ENCODE measurements around the gene DDO.
"Not testable (repeated sequence)": the region's sequence is repeated elsewhere in the genome, so short reads cannot be mapped to it uniquely, and the experiment has no call there.

The DDO gene

DNA sequence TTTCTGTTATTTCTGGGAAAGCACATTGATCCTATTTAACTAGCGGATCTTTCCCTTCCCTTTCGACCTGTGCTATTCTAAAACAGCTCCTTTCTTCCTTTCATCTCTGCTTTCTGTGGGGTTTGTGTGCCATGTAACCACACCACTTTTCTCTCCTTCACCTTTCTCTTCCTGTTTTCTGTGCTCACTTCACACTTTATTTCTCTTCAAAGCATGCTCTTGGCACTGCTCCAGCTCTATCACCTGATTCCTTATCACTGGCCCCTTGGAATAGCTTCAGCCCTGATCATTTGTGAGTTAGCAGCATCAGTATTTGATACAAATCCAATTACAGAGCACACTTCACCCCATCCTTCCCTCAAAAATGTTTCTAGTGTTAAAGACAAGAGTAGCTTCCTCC lies 49.1 kb downstream of the DDO start:
- no peak for DNase-seq

- no peak for DNase-seq
These were observed 50.8 kb downstream of the DDO start for GRCh38 chr6:110364364-110365105.

DNA sequence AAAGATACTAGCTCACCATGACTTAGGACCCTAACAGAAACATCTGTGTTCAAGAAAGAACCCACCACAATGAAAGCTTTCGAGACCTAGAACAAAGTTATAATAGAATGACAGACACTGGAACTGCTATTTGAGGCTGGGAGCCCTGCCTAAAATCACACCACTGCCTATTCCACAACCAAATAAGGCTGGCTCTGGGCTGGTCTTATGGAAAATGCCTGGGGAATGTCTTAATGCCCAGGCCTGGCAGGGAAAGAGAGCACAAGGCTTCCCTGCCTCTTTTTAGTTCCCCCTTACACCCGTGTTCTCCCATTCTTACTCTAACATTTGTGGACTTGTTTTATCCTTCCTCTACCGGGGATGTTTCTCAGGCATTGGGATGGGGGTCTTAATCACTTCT lies 51.6 kb downstream of the DDO start:
- DNase-seq, result no peak

- DNase-seq, result no peak
These were observed 54.7 kb downstream of the DDO start for GRCh38 chr6:110360676-110361075.

DNA sequence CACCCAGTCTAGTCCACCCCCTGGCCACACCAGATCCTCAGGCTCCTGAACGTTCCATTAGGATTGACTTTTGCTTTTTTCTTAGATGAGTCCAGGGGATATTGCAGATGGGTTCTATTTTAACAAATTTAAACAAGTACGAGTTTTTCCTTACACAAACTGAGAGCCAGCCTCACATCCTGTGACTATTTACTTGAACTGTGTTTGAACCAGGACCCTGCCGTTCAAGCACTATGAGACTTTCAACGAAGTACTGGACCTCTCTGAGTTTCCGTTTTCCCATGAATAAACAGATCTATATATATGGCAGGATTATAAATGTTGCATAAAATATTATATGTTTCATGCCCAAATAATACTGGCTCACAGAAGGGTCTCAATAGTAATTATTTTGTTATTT lies 55.8 kb downstream of the DDO start:
- DNase-seq, result no peak

- no peak for DNase-seq
These were observed 56.7 kb downstream of the DDO start for GRCh38 chr6:110358553-110359160.

- DNase-seq, result peak; percentile 16
These were observed 57.5 kb downstream of the DDO start, which contains the start of gene METTL24 for GRCh38 chr6:110357664-110358552. Gene METTL24 (minus strand): TSS chr6:110358349. CDS start chr6:110358272, 77 bp downstream.

- DNase-seq, result peak; percentile 53
These were observed 58.1 kb downstream of the DDO start for GRCh38 chr6:110357298-110357663.

DNA sequence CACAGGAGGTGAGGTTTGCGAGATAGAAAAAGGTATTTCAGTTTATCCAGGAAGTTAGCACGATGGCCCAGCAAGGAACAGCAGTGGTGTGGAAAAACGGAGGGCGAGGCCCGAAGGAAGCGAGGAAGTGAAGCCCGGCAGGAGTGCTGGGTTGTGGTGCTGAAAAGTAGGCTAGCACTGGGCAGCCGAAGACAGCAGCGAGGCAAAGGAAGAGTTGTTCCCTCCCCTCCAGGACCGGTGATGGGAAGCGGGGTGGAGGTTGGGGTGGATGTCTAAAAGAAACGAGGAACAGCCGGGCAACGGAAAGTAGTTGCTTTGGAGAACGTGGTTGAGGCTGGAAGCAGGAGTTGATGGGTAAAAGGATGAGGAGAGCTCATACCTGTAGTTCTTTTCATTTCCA lies 58.6 kb downstream of the DDO start:
- DNase-seq, result no peak

DNA sequence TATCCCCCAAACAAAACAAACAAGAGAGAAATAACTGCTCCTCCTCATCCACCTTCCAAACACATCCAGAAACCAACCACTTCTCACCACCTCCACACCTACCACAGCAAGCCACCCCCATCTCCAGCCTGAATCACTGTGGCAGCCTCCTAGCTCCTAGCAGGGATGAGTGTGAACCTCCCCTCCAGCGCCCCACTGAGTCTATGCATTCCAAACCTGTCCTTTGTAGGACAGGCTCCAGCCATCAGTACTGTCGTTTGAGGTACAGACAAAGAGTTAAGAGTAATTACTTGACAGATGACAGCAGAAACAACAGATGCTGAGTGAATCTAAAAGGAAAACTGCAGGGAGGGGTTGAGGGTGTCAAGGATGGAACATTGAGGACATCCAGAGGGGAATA lies 59.6 kb downstream of the DDO start:
- no peak for DNase-seq

- no peak for DNase-seq
These were observed 60.4 kb downstream of the DDO start for GRCh38 chr6:110355022-110355421.

DNA sequence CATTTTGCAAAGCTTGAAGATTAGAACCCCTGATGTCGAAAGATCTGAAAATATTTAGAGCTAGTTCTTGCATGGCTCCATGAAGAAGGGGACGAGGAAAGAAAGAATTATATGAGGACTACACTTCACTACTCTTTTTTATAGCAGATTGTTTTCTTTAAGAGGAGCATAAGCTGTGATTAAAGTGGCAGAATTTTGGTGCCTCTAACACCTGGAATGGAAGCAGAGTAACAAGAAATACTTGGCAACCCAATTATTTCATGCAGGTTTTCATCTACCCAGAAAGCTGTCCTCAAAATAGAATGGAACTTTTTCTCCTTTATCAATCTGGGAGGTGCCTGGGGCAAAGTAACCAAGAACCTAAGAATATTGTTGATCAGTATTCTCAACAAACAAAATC lies 61.2 kb downstream of the DDO start:
- no peak for DNase-seq

DNA sequence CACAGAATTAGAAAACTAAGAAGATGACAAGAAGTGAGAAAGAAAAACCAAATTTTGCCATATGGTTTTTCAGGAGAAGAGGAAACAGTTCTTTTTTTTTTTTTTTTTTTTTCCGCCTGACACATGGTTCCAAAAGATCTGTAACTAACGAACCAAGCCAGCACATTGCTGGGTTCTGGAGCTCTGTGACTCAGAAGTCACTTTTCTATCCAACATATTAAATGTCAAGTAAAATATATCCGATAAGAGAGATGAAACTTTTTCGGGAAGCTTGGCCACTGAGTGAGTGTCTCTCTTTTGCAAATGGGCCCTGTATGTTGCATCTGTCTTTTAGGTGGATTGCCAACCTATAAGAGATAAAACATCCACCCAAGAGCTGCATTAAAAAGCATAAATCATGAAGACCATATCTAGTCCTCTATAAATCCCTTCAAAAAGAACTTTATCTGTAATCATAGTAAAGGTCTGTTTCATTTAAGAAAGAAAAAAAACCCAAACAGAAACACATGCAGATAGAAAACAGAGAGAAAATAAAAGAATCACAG lies 61.8 kb downstream of the DDO start:
- no peak for DNase-seq

- DNase-seq, result no peak
These were observed 62.7 kb downstream of the DDO start for GRCh38 chr6:110352563-110353262.

DNA sequence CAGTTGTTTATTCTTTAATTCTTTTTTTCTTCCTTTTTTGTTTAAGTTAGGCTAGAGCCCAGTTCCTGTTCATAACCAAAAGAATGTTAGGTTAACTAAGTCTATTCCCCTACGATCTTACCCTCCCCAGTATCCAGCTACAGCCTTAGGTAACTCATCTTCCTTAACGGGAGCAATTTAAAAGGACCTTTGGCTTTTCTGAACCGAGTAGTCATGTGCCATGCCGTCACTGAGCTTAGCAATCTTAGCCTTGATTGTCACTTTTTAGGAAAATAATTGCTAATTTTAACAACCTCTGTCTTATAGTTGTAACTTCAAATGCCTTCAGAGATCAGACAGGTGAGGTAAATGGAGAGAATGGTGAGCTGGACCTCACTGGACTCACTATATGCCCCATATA lies 63.4 kb downstream of the DDO start:
- no peak for DNase-seq

- DNase-seq, result no peak
These were observed 63.8 kb downstream of the DDO start for GRCh38 chr6:110351546-110351945.

DNA sequence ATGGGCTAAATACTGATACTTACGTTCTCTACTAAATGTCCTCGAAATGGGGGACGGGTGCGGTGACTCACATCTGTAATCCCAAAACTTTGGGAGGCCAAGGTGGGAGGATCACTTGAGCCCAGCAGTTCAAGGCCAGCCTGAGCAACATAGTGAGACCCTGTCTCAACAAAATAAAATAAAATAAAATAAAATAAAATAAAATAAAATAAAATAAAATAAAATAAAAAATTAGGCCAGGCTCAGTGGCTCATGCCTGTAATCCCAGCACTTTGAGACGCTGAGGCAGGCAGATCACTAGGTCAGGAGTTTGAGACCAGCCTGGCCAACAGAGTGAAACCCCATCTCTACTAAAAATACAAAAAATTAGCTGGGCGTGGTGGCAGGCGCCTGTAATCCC lies 64.8 kb downstream of the DDO start:
- DNase-seq, result not testable (repeated sequence)

DNA sequence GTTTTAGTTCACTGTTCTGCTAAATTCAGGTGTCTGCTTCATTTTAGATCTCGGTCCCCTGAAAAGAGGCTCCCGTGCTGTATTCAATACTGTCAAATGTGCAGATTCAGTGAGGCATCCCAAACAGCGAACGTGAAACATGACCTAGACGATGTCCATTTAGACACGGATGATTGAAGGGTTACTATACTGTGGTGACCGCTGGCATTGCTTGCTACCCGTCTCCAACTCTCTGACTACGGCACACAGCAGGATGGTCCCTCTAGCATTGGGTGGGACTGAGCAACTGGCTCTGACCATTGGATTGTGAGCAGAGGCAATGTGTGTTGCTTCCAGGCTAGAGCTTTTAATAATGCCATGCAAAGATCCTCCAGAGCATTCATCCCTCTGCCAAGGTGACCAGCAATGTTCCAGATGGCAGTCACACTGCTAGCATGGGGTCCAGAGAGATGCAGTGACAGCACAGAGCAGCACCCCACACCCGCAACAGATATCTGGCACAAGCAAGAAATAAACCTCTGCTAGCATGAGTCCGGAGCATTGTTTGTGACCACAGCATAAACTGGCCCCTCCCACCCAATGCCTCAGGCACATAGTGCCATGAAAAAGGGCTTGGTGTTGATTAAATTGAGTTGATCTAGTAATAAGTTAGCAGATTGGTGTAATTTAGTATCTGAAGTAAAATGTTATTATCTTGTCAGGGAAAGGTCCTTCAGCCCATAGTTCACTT lies 66.2 kb downstream of the DDO start:
- no peak for DNase-seq

GRCh38 chr6:110345025-110345424 lies 70.3 kb downstream of the DDO start:
- DNase-seq, result no peak

- no peak for DNase-seq
These were observed 72.6 kb downstream of the DDO start for GRCh38 chr6:110342759-110343158.

Data from NCI-H748 treated with DMSO at 0.1 percent for 48 hours (cell line).